Left lobe of liver (tissue), 2 donors: ENCODE data around the gene PRPF40B. TPM values are rescaled to one million over a fixed set of nuclear protein-coding genes. Genes with fewer than 3 reads are reported as not detected.
"Not testable (repeated sequence)": the region's sequence is repeated elsewhere in the genome, so short reads cannot be mapped to it uniquely, and the experiment has no call there.

Experiments
- ATAC-seq: fragments of 200-7000 bp; cut with Tn5 transposase; one replicate; pipeline ENCODE4 v1.9.1; 2020; ENCODE audit warnings: mild to moderate bottlenecking, moderate library complexity
- DNase-seq: peaks from one replicate; pipeline ENCODE4 v3.0.0-alpha.2; 2020; ENCODE audit warnings: low spot score
- total RNA-seq: library from RNA; stranded (reverse); gene quantifications from one replicate; pipeline ENCODE4 v1.2.1, GENCODE V29; 2021
- donor health status: DM: no; HTN: no; CAD: no; lungs with moderate emphysema.
- donor health status: DM: no; HTN: yes; CAD: no.

The PRPF40B gene
- 6.3 TPM for total RNA-seq

- DNase-seq (peak; percentile 91), ATAC-seq (peak; percentile 94)
Measured at GRCh38 chr12:49623142-49623904, at the start of gene PRPF40B. TSS of gene PRPF40B (plus strand) at chr12:49623561. CDS start at chr12:49623591, 30 bp downstream.

GRCh38 chr12:49577589-49578315 is 45.6 kb upstream of the PRPF40B start:
- ATAC-seq = no peak
- DNase-seq = no peak

DNA sequence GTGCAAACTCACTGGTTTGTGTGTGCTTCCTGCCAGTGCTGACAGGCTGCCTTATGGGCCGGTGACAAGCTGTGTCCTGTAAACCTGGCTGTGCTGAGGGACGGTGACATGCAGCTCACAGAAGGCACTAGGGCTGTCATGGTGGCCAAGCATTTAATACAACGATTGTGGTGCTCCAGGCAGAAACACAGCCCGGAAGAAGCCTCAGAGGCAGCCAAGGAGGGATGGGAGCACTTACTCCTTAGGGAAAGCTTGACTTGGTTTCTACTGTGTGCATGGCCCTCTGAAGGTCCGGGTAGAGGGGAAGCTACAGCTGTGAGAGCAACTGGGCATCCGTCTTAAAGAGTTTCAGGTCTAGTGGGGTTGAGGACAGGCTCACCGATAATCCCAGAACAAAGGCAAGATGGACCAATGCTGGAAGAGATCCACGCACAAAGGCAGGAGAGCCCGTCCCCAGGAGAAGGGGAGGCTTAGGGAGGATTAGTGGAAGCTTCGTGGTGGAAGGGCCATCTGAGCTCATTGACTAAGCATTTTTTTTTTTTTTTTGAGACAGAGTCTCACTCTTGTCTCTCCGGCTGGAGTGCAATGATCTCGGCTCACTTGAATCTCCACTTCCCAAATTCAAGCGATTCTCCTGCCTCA is 44.8 kb upstream of the PRPF40B start:
- ATAC-seq = no peak
- no peak for DNase-seq

DNA sequence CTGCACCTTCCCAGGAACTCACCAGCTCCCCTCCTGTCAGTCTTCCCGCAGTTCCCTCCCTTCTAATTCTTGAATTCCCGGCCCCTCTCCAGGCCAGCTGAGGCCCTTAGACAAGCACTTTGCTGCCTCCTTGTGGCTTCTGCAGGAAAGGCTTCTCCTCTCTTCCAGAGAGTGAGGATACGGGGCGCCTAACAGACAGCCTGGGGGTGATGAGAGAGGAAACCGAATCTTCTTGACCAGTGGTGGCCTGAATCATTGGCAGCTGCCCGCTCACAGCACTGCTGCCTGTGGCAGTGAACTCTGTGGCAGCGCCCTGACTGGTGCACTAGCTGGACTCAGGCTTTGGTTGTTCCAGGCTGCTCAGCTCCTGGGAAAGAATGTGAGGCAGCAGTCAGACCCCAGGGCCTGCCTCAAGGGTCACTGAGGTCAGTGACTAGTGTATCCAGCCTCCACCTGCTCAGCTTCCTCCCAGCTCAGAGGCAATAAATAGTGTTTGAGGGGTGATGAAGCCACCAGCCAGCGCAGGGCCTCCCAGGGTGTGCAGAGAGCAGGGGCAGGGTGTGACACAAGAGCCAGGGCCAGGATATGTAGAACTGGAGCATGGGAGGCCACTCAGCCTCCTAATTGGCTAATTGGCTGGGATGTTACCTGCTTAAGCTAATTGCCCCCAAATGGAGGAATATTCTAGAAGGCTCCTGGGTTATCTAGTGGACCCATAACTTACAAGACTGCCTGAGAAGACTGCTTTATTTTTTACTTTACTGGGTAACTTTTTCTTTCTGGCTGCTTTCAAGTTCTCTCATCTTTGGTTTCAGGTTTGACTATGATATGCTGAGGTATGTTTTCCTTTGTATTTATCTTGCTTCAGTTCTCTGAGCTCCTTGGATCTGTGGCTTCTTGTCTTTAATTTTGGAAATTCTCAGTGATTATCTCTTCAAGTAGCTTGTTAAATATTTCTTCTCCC is 42.5 kb upstream of the PRPF40B start:
- DNase-seq (no peak), ATAC-seq (peak; percentile 95)

DNA sequence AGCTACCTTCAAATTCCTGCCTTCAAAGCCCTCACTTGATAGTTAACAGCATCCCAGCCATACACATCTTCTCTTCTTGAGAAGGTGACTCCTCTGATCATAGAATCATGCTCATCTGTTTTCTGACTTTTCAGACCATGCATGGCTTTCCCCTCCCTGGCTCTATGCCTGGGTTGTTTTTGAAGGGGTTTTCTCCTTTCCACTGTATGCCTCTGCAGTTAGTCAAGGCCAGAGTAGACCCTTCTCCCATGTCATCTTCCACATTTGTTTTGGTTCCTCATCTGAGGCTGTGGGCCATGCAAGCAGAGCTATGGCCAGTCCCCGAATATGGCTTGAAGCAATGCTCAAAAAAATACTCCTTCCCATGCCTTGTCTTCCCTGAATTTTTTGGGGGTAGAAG is 41.2 kb upstream of the PRPF40B start:
- no peak for DNase-seq
- no peak for ATAC-seq

GRCh38 chr12:49582850-49583249 is 40.5 kb upstream of the PRPF40B start:
- DNase-seq (no peak), ATAC-seq (peak; percentile 45)

DNA sequence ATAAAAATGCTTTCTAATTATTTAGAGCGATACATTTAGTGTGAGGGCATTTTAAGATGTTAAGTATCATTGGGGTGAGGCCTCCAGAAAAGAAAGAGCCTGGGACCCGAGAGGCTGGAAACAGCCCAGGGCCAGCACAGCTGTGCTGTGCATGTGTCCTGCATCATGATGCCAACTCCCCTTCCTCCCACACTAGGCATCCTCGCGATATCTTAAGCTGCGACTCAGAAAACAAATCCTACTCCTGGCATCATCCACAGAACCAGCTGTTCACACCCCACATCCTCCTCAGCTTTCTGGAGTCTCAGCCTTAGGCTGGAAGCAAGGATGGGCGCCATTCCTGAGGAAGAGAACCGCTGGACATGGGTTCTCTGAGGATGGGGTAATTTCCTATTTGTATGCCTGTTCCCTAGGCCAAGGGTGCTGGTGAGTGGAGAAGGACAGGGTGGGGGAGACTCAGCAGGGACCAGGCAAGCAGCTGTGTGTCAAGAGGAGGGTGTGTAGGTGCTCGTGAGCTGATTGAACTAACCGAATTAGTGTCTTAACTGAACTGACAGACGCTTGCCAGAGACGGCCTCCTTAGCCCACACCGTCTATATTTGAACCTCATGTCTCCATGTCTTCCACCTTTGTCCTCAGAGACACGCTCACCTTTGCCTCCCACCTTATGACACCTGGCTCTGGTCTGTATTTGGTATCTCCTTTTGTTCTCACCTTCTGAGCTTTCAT is 39.8 kb upstream of the PRPF40B start:
- DNase-seq (no peak), ATAC-seq (no peak)

DNA sequence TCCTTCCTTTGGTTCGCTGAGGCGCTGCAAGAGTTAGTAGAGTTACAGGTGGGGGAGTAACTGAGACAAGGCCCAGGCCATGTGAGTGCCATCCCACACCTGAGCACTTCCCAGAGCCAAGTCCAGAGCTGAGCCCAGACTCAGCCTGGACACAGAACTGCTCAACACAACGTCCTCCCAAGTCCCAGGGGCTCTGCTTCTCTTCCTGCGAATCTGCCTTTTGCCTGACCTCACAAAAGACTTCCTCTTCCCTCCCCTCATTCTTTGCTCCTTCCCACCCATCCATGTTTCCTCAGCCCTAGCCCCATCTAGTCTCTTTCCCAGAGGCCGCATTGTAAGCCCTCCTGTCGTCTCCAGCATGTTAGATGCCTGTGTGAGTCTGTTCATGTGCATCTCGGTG is 38.8 kb upstream of the PRPF40B start:
- DNase-seq = no peak
- no peak for ATAC-seq

GRCh38 chr12:49585477-49586459 is 37.6 kb upstream of the PRPF40B start:
- no peak for ATAC-seq

DNA sequence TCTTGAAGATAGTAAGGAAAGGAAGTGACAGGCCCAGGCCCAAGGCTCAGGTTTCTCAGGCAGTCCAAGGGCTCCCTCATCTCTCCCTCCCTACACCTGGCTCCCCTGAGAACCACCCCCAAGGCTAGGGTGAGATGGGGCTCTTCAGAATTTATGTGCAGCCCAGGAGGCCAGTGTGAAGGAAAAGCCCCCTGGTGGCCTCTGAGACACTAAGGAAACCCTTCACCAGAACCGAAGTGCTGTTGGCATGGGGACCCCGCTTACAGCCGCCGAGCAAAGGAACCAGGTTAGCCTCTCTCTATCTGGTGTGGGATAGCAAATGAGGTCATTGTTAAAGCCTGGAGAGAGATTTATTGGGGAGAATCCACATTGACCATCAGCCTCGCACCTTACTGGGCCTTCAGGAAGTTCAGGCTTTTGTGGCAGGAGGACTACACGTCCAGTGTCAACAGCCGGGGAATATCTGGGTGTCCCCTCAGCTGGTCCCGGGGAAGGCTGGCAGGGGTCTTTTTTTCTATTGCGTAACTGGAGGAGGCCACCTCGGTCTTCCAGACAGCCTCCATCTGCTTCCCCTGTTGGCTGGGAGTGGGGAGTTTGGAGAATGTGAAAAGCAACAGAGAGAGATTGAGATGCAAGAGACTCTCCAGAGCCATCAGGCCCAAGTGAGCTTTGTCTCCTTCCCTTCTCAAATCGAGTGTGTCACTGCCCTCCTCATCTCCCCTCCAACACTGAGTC is 36.0 kb upstream of the PRPF40B start:
- DNase-seq = no peak
- no peak for ATAC-seq

More at GRCh38 chr12:49585477-49586459, 37.6 kb upstream of the PRPF40B start:
- DNase-seq = no peak

GRCh38 chr12:49588281-49588680 is 35.1 kb upstream of the PRPF40B start:
- ATAC-seq (no peak), DNase-seq (no peak)

- no peak for ATAC-seq
- DNase-seq = no peak
Measured at GRCh38 chr12:49588721-49589516, 34.4 kb upstream of the PRPF40B start.

DNA sequence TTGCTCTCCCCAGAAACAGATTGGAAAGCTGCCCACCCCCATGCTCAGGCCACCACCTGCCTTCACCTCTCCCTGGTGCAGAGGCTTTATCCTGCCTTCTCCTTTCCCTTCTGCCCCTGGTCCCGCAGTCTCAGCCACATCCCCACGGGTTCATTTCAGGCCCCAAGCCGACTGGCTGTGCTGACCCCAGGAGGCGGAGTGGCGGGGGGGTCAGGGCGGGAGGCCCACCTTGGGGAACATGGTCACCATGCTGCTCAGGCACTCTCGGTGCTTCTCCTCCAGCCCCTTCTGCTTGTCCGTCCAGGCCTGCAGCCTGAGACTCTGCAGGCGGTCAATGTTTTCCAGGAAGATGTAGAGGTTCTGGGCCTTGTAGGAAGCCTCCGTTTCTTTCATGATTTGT is 24.8 kb upstream of the PRPF40B start:
- DNase-seq (no peak), ATAC-seq (no peak)

DNA sequence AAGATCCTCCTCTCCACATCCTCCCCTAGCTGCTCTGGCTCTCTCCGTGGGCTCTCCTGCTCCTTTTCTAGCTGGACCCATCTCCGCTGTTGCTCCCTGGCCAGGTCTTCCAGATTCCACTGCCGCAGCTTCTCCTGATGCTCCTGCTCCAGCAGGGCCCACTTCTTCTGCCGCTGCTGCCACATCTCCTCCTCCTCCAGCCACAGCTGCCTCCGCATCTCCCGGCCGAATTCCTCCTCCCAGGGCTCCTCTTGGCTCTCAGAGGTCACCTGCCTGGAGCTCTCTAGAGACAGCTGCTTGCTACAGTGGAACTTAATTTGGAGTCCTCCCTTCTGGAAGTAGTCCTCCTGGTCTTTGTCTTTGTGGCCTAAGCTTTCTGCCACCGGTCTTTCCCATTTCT is 23.4 kb upstream of the PRPF40B start:
- no peak for ATAC-seq
- DNase-seq = no peak

DNA sequence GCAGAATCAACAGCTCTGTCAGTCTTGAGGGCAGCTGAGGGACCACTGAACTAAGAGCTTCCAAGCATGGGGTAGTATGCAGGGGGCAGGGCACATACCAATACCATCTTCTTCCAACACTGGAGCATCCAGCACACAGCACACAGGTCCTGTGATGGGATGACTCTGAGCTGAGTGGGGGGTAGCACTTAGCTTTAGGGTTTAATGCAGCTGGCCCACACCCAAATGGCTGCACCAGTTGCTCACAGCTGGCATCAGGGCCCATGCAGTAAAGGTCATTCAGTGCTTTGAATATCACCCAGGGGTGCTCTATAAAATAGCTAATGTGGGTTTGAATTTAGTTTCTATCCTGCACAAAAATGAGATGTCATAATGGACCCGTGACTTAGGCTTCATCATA is 19.6 kb upstream of the PRPF40B start:
- no peak for DNase-seq
- ATAC-seq = no peak

- DNase-seq (no peak), ATAC-seq (no peak)
Measured at GRCh38 chr12:49604856-49605255, 18.5 kb upstream of the PRPF40B start.

DNA sequence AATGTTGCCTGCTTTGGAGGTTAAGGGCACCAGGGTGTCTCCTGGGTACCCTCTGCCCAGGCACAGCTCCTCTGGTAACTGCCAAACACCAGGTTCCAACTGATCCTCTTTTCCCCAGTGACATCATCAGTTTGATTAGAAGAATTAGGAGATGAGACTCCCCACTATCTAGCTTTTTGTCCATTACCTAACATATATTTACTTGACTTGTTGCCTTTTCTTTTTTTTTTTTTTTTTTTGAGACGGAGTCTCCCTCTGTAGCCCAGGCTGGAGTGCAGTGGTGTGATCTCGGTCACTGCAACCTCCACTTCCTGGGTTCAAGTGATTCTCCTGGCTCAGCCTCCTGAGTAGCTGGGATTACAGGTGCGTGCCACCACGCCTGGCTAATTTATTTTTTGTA is 17.8 kb upstream of the PRPF40B start, which contains the start of gene FAM186B:
Gene FAM186B (minus strand): TSS at position 101 of the 400 bp plus-strand sequence. CDS start 162 bp downstream, outside the sequence.
- DNase-seq, ATAC-seq: not testable (repeated sequence)
